OCI-LY1 (cell line): ENCODE data around the gene KRT1.

Experiments used
- H2AFZ ChIP-seq: fragments of 200-600 bp; sonication (generic), shearing (Covaris generic); 2 replicates; pipeline ENCODE4 v1.6.0; 2014; ENCODE audit warnings: antibody characterized with exemption, mild to moderate bottlenecking, low read length
- H3F3A ChIP-seq: fragments of 200-600 bp; sonication (generic), shearing (Covaris generic); 2 replicates; pipeline ENCODE4 v1.6.0; 2014; ENCODE audit warnings: mild to moderate bottlenecking, antibody characterized with exemption, low read length, moderate library complexity; ENCODE audit not compliant: insufficient read depth
- H3K27ac ChIP-seq: fragments of 200-600 bp; sonication (generic); 2 replicates; pipeline ENCODE4 v1.5.1; 2014; ENCODE audit warnings: low read length, mixed run types, mild to moderate bottlenecking, low read depth; ENCODE audit not compliant: poor library complexity, severe bottlenecking
- H3K27me3 ChIP-seq: fragments of 200-600 bp; sonication (generic); 2 replicates; pipeline ENCODE4 v1.6.0; 2014; ENCODE audit warnings: antibody characterized with exemption, mild to moderate bottlenecking, low read length, moderate library complexity; ENCODE audit not compliant: insufficient read depth
- H3K36me3 ChIP-seq: fragments of 200-600 bp; sonication (generic); 2 replicates; pipeline ENCODE4 v1.6.1; 2014; ENCODE audit warnings: mild to moderate bottlenecking, antibody characterized with exemption, low read length, moderate library complexity, mixed read lengths; ENCODE audit not compliant: insufficient read depth
- H3K4me1 ChIP-seq: fragments of 200-600 bp; sonication (generic); 2 replicates; pipeline ENCODE4 v1.5.1; 2014; ENCODE audit warnings: mild to moderate bottlenecking, low read length, moderate library complexity; ENCODE audit not compliant: insufficient read depth, severe bottlenecking
- H3K4me2 ChIP-seq: fragments of 200-600 bp; sonication (generic), shearing (Covaris generic); 2 replicates; pipeline ENCODE4 v1.6.1; 2014; ENCODE audit warnings: low read length
- H3K4me3 ChIP-seq: fragments of 200-600 bp; sonication (generic); 2 replicates; pipeline ENCODE4 v1.5.1; 2014; ENCODE audit warnings: low read length, low read depth, mild to moderate bottlenecking, mixed read lengths; ENCODE audit not compliant: poor library complexity, severe bottlenecking
- H3K79me2 ChIP-seq: fragments of 200-600 bp; shearing (Covaris generic); 2 replicates; pipeline ENCODE4 v1.6.1; 2016; ENCODE audit warnings: mixed run types, low read length, mixed read lengths; ENCODE audit not compliant: insufficient read depth
- H3K9ac ChIP-seq: fragments of 200-600 bp; sonication (generic), shearing (Covaris generic); 2 replicates; pipeline ENCODE4 v1.6.1; 2014; ENCODE audit warnings: mild to moderate bottlenecking, low read length, mixed read lengths
- H3K9me2 ChIP-seq: fragments of 200-600 bp; sonication (generic), shearing (Covaris generic); 2 replicates; pipeline ENCODE4 v1.6.1; 2014; ENCODE audit warnings: low read depth, mild to moderate bottlenecking, low read length, mixed read lengths
- H3K9me3 ChIP-seq: fragments of 200-600 bp; shearing (Covaris generic); 2 replicates; pipeline ENCODE4 v1.6.1; 2014; ENCODE audit warnings: low read length, mixed read lengths
- H4K20me1 ChIP-seq: fragments of 200-600 bp; sonication (generic), shearing (Covaris generic); 2 replicates; pipeline ENCODE4 v1.6.0; 2016; ENCODE audit warnings: mild to moderate bottlenecking, low read length; ENCODE audit not compliant: insufficient read depth
- CTCF ChIP-seq: fragments of 200-600 bp; sonication (generic), shearing (Covaris generic); IDR thresholded peaks from 2 replicates; pipeline ENCODE4 v1.5.1; 2017; ENCODE audit warnings: mild to moderate bottlenecking, antibody characterized with exemption, low read length, moderate library complexity, mixed read lengths
- EZH2 ChIP-seq: fragments of 200-600 bp; sonication (generic), shearing (Covaris generic); IDR thresholded peaks from 2 replicates; pipeline ENCODE4 v1.8.0; 2017; ENCODE audit warnings: borderline replicate concordance, mixed run types, mild to moderate bottlenecking, antibody characterized with exemption, low read length, moderate library complexity, mixed read lengths

The KRT1 gene

GRCh38 chr12:52727037-52727436 lies 46.8 kb upstream of the KRT1 start:
- Histone ChIP-seq H3K9me3 (no peaks in the 10 kb centered on the region), H3K36me3 (no peaks in the 10 kb centered on the region), H4K20me1 (no peaks in the 10 kb centered on the region), H3K9ac (no peak overlapping the region), H3F3A (no peaks in the 10 kb centered on the region), H3K79me2 (no peaks in the 10 kb centered on the region), H2AFZ (no peak overlapping the region), H3K27me3 (no peaks in the 10 kb centered on the region; the same call in 1 of the 2 replicates), H3K4me3 (no peak overlapping the region), H3K4me1 (no peaks in the 10 kb centered on the region), H3K27ac (no peak overlapping the region), H3K4me2 (no peak overlapping the region), H3K9me2 (no peaks in the 10 kb centered on the region)
- no peak for TF ChIP-seq EZH2

GRCh38 chr12:52726451-52726850 lies 46.2 kb upstream of the KRT1 start:
- no peak for TF ChIP-seq EZH2
- no peak for TF ChIP-seq CTCF
- H3K36me3 ChIP-seq = no peaks in the 10 kb centered on the region
- H3K4me3 ChIP-seq = no peak overlapping the region
- no peaks in the 10 kb centered on the region for H3K9me3 ChIP-seq
- no peaks in the 10 kb centered on the region for H3K79me2 ChIP-seq
- H4K20me1 ChIP-seq = no peaks in the 10 kb centered on the region
- H3K9me2 ChIP-seq = no peaks in the 10 kb centered on the region
- no peaks in the 10 kb centered on the region for H3F3A ChIP-seq
- H3K4me1 ChIP-seq = no peaks in the 10 kb centered on the region
- no peak overlapping the region for H3K9ac ChIP-seq
- no peak overlapping the region for H3K4me2 ChIP-seq
- H2AFZ ChIP-seq = no peak overlapping the region
- H3K27ac ChIP-seq = no peak overlapping the region
- H3K27me3 ChIP-seq = no peaks in the 10 kb centered on the region; the same call in 1 of the 2 replicates

- Histone ChIP-seq H4K20me1 (no peaks in the 10 kb centered on the region), H3K4me2 (no peak overlapping the region), H3K4me3 (no peak overlapping the region), H3K36me3 (no peaks in the 10 kb centered on the region), H3F3A (no peaks in the 10 kb centered on the region), H3K9ac (no peak overlapping the region), H3K9me2 (no peaks in the 10 kb centered on the region), H3K4me1 (no peaks in the 10 kb centered on the region), H3K9me3 (no peaks in the 10 kb centered on the region), H3K27me3 (no peaks in the 10 kb centered on the region; the same call in 1 of the 2 replicates), H2AFZ (no peak overlapping the region), H3K79me2 (no peaks in the 10 kb centered on the region), H3K27ac (no peak overlapping the region)
- TF ChIP-seq EZH2 (no peak), CTCF (no peak)
These were observed 44.2 kb upstream of the KRT1 start for GRCh38 chr12:52724384-52724783.

- no peak overlapping the region for H3K27ac ChIP-seq
- TF ChIP-seq CTCF (no peak), EZH2 (no peak)
- H3K27me3 ChIP-seq = no peaks in the 10 kb centered on the region
These were observed 42.5 kb upstream of the KRT1 start for GRCh38 chr12:52722680-52723079.

More at GRCh38 chr12:52722680-52723079, 42.5 kb upstream of the KRT1 start:
- no peaks in the 10 kb centered on the region for H3F3A ChIP-seq
- H3K79me2 ChIP-seq = no peaks in the 10 kb centered on the region
- no peak overlapping the region for H2AFZ ChIP-seq
- H3K9me3 ChIP-seq = no peaks in the 10 kb centered on the region
- no peaks in the 10 kb centered on the region for H3K9me2 ChIP-seq
- no peak overlapping the region for H3K4me2 ChIP-seq
- H3K4me1 ChIP-seq = no peaks in the 10 kb centered on the region
- no peak overlapping the region for H3K4me3 ChIP-seq
- no peak overlapping the region for H3K9ac ChIP-seq
- no peaks in the 10 kb centered on the region for H3K36me3 ChIP-seq
- no peaks in the 10 kb centered on the region for H4K20me1 ChIP-seq
